Natural killer cell (primary cell): ENCODE data around the gene IRF7. TPM values are rescaled to one million over a fixed set of nuclear protein-coding genes. Genes with fewer than 3 reads are reported as not detected.
"Not testable (repeated sequence)": the region's sequence is repeated elsewhere in the genome, so short reads cannot be mapped to it uniquely, and the experiment has no call there.

Experiments
- ATAC-seq, 3 donors: fragments of 150-1000 bp in 2 of 3; fragments of 200-7000 bp in 1 of 3; cut with Tn5 transposase; 1 replicate in 1 of 3; 2 replicates in 2 of 3; pipeline ENCODE4 v1.10.0; 2021; ENCODE audit warnings: mild to moderate bottlenecking in 2 of 3, moderate library complexity in 2 of 3
- DNase-seq, 2 donors: peaks; one replicate each; pipeline versions ENCODE4 v3.0.0 to v3.0.0-alpha.2; 2013 to 2021; ENCODE audit warnings: mixed read lengths in 1 of 2
- H3K27ac ChIP-seq: one replicate; pipeline ENCODE4 v1.5.1; 2013; ENCODE audit warnings: mild to moderate bottlenecking, low read length
- H3K27me3 ChIP-seq: one replicate; pipeline ENCODE4 v1.6.1; 2013; ENCODE audit warnings: low read length; ENCODE audit not compliant: control insufficient read depth, insufficient read depth
- H3K36me3 ChIP-seq: one replicate; pipeline ENCODE4 v1.6.1; 2013; ENCODE audit warnings: low read length; ENCODE audit not compliant: control insufficient read depth, insufficient read depth
- H3K4me1 ChIP-seq: one replicate; pipeline ENCODE4 v1.6.1; 2013; ENCODE audit warnings: low read length; ENCODE audit not compliant: control insufficient read depth, insufficient read depth
- H3K4me3 ChIP-seq: one replicate; pipeline ENCODE4 v1.5.1; 2013; ENCODE audit warnings: low read length
- H3K9me3 ChIP-seq: one replicate; pipeline ENCODE4 v1.6.1; 2013; ENCODE audit warnings: low read length; ENCODE audit not compliant: control insufficient read depth, insufficient read depth
- H3K27ac Mint-ChIP-seq, 2 donors: one replicate each; pipeline ENCODE4 v1.8.0; 2022; ENCODE audit warnings: mild to moderate bottlenecking in 2 of 2, mixed read lengths in 2 of 2, moderate library complexity in 1 of 2
- H3K27me3 Mint-ChIP-seq, 2 donors: one replicate each; pipeline ENCODE4 v1.8.0; 2022; ENCODE audit warnings: low read depth in 2 of 2, mixed read lengths in 2 of 2
- H3K36me3 Mint-ChIP-seq: one replicate; pipeline ENCODE4 v1.8.0; 2022; ENCODE audit warnings: mixed read lengths
- H3K4me1 Mint-ChIP-seq, 2 donors: one replicate each; pipeline ENCODE4 v1.8.0; 2022; ENCODE audit warnings: mixed read lengths in 2 of 2
- H3K4me3 Mint-ChIP-seq: one replicate; pipeline ENCODE4 v1.8.0; 2022; ENCODE audit warnings: mild to moderate bottlenecking, moderate library complexity, mixed read lengths
- H3K9me3 Mint-ChIP-seq, 2 donors: one replicate each; pipeline ENCODE4 v1.8.0; 2022; ENCODE audit warnings: mixed read lengths in 2 of 2
- CTCF ChIP-seq: fragments of 200-600 bp; IDR thresholded peaks from one replicate; pipeline ENCODE4 v1.8.0; 2022; ENCODE audit warnings: antibody characterized with exemption
- WGBS: methylation state at CpG from one replicate; pipeline ENCODE4 v1.1.7; 2013; ENCODE audit warnings: missing lambda C conversion rate; ENCODE audit not compliant: insufficient coverage; 5-methylcytosine and 5-hydroxymethylcytosine counted together
- intact Hi-C: fragments of 100-400 bp; cut with micrococcal nuclease; formaldehyde crosslinking; loops from one replicate; pipeline ENCODE4 v1.14.2; 2022
- total RNA-seq, 4 donors: library from RNA; stranded (reverse); fragments of 120-200 nt in 1 of 4; gene quantifications; one replicate each; pipeline versions ENCODE4 v1.2.3 to v1.2.4, GENCODE V29; 2013 to 2022

The IRF7 gene
- total RNA-seq, 3 donors from 2014 or later (not counting 1 experiment from before 2014, with no cell fraction given) = 63.3 to 97.3 (median 77.3) TPM

GRCh38 chr11:657691-658126 is 42.0 kb upstream of the IRF7 start:
- Mint-ChIP-seq H3K27ac (no peak overlapping the region), H3K4me3 (no peak overlapping the region), H3K36me3 (no peaks in the 10 kb centered on the region), H3K4me1 (peaks cover 0 to 3% of the 10 kb centered on the region in 2 donors), H3K9me3 (no peaks in the 10 kb centered on the region), H3K27me3 (no peaks in the 10 kb centered on the region)
- Histone ChIP-seq H3K36me3 (peaks cover 12% of the 10 kb centered on the region), H3K9me3 (no peaks in the 10 kb centered on the region), H3K4me3 (no peak overlapping the region), H3K27ac (no peak overlapping the region), H3K4me1 (no peaks in the 10 kb centered on the region), H3K27me3 (no peaks in the 10 kb centered on the region)
- intact Hi-C loops = loop anchor here (10.0 kb wide), 1 partner anchor 67 kb away; no protein-coding TSS in a partner anchor
- 95% methylated on average over 14 of the region's 14 CpGs for WGBS
- no peak for TF ChIP-seq CTCF
- DNase-seq (no peak), ATAC-seq (no peak)

- TF ChIP-seq CTCF = no peak
- no peaks in the 10 kb centered on the region for H3K9me3 Mint-ChIP-seq
- Histone ChIP-seq H3K4me1 (no peaks in the 10 kb centered on the region), H3K36me3 (peaks cover 12% of the 10 kb centered on the region), H3K27ac (no peak overlapping the region), H3K4me3 (no peak overlapping the region), H3K9me3 (no peaks in the 10 kb centered on the region), H3K27me3 (no peaks in the 10 kb centered on the region)
- ATAC-seq (no peak), DNase-seq (no peak)
- no peak overlapping the region for H3K27ac Mint-ChIP-seq
- WGBS = 91% methylated on average over 7 of the region's 7 CpGs
- intact Hi-C loops = loop anchor here (10.0 kb wide), 1 partner anchor 68 kb away; no protein-coding TSS in a partner anchor
- no peaks in the 10 kb centered on the region for H3K27me3 Mint-ChIP-seq
- H3K4me3 Mint-ChIP-seq = no peak overlapping the region
- H3K4me1 Mint-ChIP-seq = no peaks in the 10 kb centered on the region
- no peaks in the 10 kb centered on the region for H3K36me3 Mint-ChIP-seq
Observed at GRCh38 chr11:656866-657265, 41.1 kb upstream of the IRF7 start.

GRCh38 chr11:656426-656825 is 40.7 kb upstream of the IRF7 start:
- H3K27me3 ChIP-seq = no peaks in the 10 kb centered on the region
- no peaks in the 10 kb centered on the region for H3K4me1 ChIP-seq
- intact Hi-C loops = loop anchor here (10.0 kb wide), 1 partner anchor 68 kb away; no protein-coding TSS in a partner anchor
- H3K9me3 ChIP-seq = no peaks in the 10 kb centered on the region
- 97% methylated on average over 14 of the region's 14 CpGs for WGBS
- Mint-ChIP-seq H3K27ac (no peak overlapping the region), H3K9me3 (no peaks in the 10 kb centered on the region), H3K27me3 (no peaks in the 10 kb centered on the region), H3K4me3 (no peak overlapping the region), H3K4me1 (no peaks in the 10 kb centered on the region), H3K36me3 (no peaks in the 10 kb centered on the region)
- DNase-seq = no peak
- H3K27ac ChIP-seq = no peak overlapping the region
- no peak for ATAC-seq
- peaks cover 13% of the 10 kb centered on the region for H3K36me3 ChIP-seq
- no peak for TF ChIP-seq CTCF
- H3K4me3 ChIP-seq = no peak overlapping the region

- H3K36me3 Mint-ChIP-seq = no peaks in the 10 kb centered on the region
- H3K4me3 Mint-ChIP-seq = no peak overlapping the region
- no peaks in the 10 kb centered on the region for H3K9me3 Mint-ChIP-seq
- Histone ChIP-seq H3K27me3 (no peaks in the 10 kb centered on the region), H3K4me1 (no peaks in the 10 kb centered on the region), H3K36me3 (peaks cover 14% of the 10 kb centered on the region), H3K9me3 (no peaks in the 10 kb centered on the region), H3K4me3 (no peak overlapping the region), H3K27ac (no peak overlapping the region)
- H3K27ac Mint-ChIP-seq = no peak overlapping the region
- no peak for DNase-seq
- whole genome bisulfite sequencing = 96% methylated on average over 30 of the region's 30 CpGs
- intact Hi-C loops = loop anchor here (10.0 kb wide), 1 partner anchor 70 kb away; no protein-coding TSS in a partner anchor
- ATAC-seq = no peak
- no peaks in the 10 kb centered on the region for H3K4me1 Mint-ChIP-seq
- no peaks in the 10 kb centered on the region for H3K27me3 Mint-ChIP-seq
- TF ChIP-seq CTCF = no peak
Observed at GRCh38 chr11:655036-655726, 39.4 kb upstream of the IRF7 start.

- not testable (repeated sequence) for H3K27me3 ChIP-seq, H3K27ac ChIP-seq, H3K36me3 Mint-ChIP-seq, H3K4me3 ChIP-seq, H3K27ac Mint-ChIP-seq, H3K4me1 ChIP-seq, H3K9me3 ChIP-seq, H3K27me3 Mint-ChIP-seq, H3K4me3 Mint-ChIP-seq, H3K4me1 Mint-ChIP-seq, ATAC-seq, DNase-seq, H3K9me3 Mint-ChIP-seq
- intact Hi-C loops = loop anchor here (10.0 kb wide), 1 partner anchor 70 kb away; no protein-coding TSS in a partner anchor
- peaks cover 14% of the 10 kb centered on the region for H3K36me3 ChIP-seq
- 97% methylated on average over 10 of the region's 12 CpGs for WGBS
Observed at GRCh38 chr11:654444-654843, 38.7 kb upstream of the IRF7 start.
